ENCODE data around the gene MYO1E.

- no peak for TF ChIP-seq CTCF (IDR thresholded peaks at IDR 0.05; ENCODE audit: low read depth, low read length, poor library complexity, severe bottlenecking)
- TF ChIP-seq EZH2phosphoT487 (IDR thresholded peaks at IDR 0.05; ENCODE audit: borderline replicate concordance, low read length), result no peak
These were observed 225.0 kb downstream of the MYO1E start for GRCh38 chr15:59147666-59148065.
